Osteoblast (primary cell): ENCODE measurements around the gene CASP12. TPM values are rescaled to one million over a fixed set of nuclear protein-coding genes. Genes with fewer than 3 reads are reported as not detected.
"Not testable (repeated sequence)": the region's sequence is repeated elsewhere in the genome, so short reads cannot be mapped to it uniquely, and the experiment has no call there.

Source experiments
- DNase-seq: peaks from one replicate; pipeline ENCODE4 v3.0.0; 2011; ENCODE audit warnings: low spot score, mixed read lengths; ENCODE audit not compliant: insufficient read length; ENCODE audit errors: missing footprints
- H2AFZ ChIP-seq: 2 replicates; pipeline ENCODE4 v1.6.0; 2011; ENCODE audit warnings: mild to moderate bottlenecking, low read length
- H3K27ac ChIP-seq: 2 replicates; pipeline ENCODE4 v1.5.1; 2011; ENCODE audit warnings: mild to moderate bottlenecking, low read depth, low read length, moderate library complexity
- H3K27me3 ChIP-seq: 2 replicates; pipeline ENCODE4 v1.6.0; 2012; ENCODE audit warnings: mild to moderate bottlenecking, control low read depth, inconsistent platforms, low read length, moderate library complexity; ENCODE audit not compliant: insufficient read depth
- H3K36me3 ChIP-seq: 2 replicates; pipeline ENCODE4 v1.5.1; 2011; ENCODE audit warnings: mild to moderate bottlenecking, low read length, control low read depth, moderate library complexity; ENCODE audit not compliant: insufficient read depth
- H3K4me1 ChIP-seq: 2 replicates; pipeline ENCODE4 v1.5.1; 2011; ENCODE audit warnings: mild to moderate bottlenecking, low read length, control low read depth, moderate library complexity; ENCODE audit not compliant: insufficient read depth
- H3K4me2 ChIP-seq: 2 replicates; pipeline ENCODE4 v1.6.0; 2011; ENCODE audit warnings: mild to moderate bottlenecking, low read length; ENCODE audit not compliant: insufficient read depth
- H3K4me3 ChIP-seq: fragments of 200-600 bp; sonication (generic); 3 replicates; pipeline ENCODE4 v1.5.1; 2012; ENCODE audit warnings: mild to moderate bottlenecking, low read length, inconsistent platforms; ENCODE audit not compliant: insufficient read depth
- H3K79me2 ChIP-seq: 2 replicates; pipeline ENCODE4 v1.6.0; 2012; ENCODE audit warnings: mild to moderate bottlenecking, low read length, control low read depth, inconsistent platforms; ENCODE audit not compliant: insufficient read depth
- H3K9me3 ChIP-seq: 2 replicates; pipeline ENCODE4 v1.5.1; 2011; ENCODE audit warnings: low read depth, low read length, control low read depth
- H4K20me1 ChIP-seq: 2 replicates; pipeline ENCODE4 v1.6.0; 2012; ENCODE audit warnings: mild to moderate bottlenecking, low read length, control low read depth; ENCODE audit not compliant: insufficient read depth
- total RNA-seq: library from RNA; depleted of rRNA; stranded (reverse); fragments of >200 nt; gene quantifications from 2 replicates; pipeline ENCODE4 v1.2.3, GENCODE V29; 2012
- TF ChIP-seq, protein P1 (sequence below): IDR thresholded peaks from 2 replicates; pipeline ENCODE4 v1.5.1; 2011; ENCODE audit warnings: mild to moderate bottlenecking, low read depth, low read length, moderate library complexity; ENCODE audit errors: extremely low read depth

Gene CASP12
- total RNA-seq, 1 donor, result not detected

DNA sequence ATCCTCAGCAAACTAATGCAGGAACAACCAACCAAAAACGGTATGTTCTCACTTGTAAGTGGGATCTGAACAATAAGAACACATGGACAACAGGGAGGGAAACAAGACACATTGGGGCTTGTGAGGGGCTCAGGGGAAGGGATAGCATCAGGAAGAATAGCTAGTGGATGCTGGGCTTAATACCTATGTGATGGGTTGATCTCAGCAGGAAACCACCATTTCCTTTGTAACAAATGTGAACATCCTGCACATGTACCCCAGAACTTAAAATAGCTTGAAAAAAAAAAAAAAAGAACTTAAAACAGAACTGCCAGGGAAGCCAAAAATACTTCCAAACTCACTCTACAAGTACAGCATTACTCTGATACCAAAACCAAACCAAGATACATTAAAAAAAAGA, 36.3 kb upstream of the CASP12 start:
- no peaks in the 10 kb centered on the region for H3K27me3 ChIP-seq
- H3K36me3 ChIP-seq, result no peaks in the 10 kb centered on the region

DNA sequence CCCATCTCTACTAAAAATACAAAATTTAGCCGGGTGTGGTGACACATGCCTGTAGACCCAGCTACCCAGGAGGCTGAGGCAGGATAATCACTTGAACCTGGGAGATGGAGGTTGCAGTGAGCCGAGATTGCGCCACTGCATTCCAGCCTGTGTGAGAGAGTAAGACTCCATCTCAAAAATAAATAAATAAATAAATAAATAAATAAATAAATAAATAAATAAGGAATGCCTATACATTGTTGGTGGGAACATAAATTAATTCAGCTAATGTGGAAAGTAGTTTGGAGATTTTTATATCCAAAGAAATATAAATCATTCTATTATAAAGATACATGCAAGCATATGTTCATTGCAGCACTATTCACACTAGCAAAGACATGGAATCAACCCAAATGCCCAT, 35.8 kb upstream of the CASP12 start:
- not testable (repeated sequence) for H3K27me3 ChIP-seq, H3K4me2 ChIP-seq, H3K9me3 ChIP-seq, H2AFZ ChIP-seq, H4K20me1 ChIP-seq, H3K36me3 ChIP-seq, H3K79me2 ChIP-seq, DNase-seq, H3K4me1 ChIP-seq, H3K4me3 ChIP-seq, H3K27ac ChIP-seq

More for the DNA sequence above, 36.3 kb upstream of the CASP12 start:
- Histone ChIP-seq H3K27ac (no peak overlapping the region), H3K79me2 (no peaks in the 10 kb centered on the region), H3K4me3 (no peak overlapping the region), H4K20me1 (no peaks in the 10 kb centered on the region), H2AFZ (no peak overlapping the region), H3K9me3 (no peaks in the 10 kb centered on the region), H3K4me2 (no peak overlapping the region), H3K4me1 (no peaks in the 10 kb centered on the region)
- no peak for DNase-seq
- TF ChIP-seq, protein P1, sequence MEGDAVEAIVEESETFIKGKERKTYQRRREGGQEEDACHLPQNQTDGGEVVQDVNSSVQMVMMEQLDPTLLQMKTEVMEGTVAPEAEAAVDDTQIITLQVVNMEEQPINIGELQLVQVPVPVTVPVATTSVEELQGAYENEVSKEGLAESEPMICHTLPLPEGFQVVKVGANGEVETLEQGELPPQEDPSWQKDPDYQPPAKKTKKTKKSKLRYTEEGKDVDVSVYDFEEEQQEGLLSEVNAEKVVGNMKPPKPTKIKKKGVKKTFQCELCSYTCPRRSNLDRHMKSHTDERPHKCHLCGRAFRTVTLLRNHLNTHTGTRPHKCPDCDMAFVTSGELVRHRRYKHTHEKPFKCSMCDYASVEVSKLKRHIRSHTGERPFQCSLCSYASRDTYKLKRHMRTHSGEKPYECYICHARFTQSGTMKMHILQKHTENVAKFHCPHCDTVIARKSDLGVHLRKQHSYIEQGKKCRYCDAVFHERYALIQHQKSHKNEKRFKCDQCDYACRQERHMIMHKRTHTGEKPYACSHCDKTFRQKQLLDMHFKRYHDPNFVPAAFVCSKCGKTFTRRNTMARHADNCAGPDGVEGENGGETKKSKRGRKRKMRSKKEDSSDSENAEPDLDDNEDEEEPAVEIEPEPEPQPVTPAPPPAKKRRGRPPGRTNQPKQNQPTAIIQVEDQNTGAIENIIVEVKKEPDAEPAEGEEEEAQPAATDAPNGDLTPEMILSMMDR, result no peak

DNA sequence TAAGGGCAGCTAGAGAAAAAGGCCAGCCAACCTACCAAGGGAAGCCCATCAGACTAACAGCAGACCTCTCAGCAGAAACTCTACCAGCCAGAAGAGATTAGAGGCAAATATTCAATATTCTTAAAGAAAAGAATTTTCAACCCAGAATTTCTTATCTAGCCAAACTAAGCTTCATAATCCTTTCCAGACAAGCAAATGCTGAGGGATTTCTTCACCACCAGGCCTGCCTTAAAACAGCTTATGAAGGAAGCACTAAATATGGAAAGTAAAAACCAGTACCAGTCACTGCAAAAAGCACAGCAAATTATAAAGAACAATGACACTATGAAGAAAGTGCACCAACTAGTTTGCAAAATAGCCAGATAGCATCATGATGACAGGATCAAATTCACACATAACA, 30.6 kb upstream of the CASP12 start:
- TF ChIP-seq, protein P1, result no peak

DNA sequence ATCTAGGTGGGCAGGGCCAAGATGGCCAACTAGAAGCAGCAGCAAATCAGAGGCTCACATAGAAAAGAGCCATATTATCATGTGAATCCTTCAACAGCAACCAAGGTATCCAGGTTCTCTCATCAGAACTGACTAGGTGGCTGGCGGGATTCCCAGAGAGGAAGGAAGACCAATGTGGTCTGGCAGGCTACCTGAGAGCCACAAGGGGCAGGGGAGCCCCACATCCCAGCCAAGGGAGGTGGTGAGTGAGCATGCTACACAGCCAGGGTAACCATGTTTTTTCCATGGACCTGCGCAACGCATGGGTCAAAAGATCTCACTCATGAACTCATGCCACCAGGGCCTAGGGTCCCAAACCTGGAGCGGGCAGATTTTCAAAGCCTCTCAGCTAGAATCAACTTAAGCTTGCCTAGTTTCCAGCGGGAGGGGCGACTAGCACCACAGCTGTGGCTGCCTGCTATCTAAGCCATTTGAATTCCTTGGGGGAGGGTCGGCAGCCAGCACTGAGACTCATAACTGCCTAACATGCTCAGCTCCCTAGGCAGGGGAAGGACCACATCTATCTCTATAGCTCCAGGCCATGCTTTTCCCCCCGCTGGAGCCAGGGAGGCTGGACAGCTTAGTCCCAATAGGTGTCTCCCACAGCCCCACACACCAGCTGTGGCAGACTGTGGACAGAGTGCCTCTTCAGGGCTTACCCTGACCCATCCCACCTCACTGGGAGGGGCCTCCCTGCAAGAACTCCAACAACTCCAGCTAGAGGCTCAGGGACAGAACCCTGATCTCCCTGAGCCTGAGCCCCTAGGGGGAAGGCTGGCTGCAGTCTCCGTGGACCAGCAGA, 28.7 kb upstream of the CASP12 start:
- TF ChIP-seq, protein P1, result no peak
- H3K9me3 ChIP-seq, result no peaks in the 10 kb centered on the region
- no peak overlapping the region for H3K4me2 ChIP-seq
- H3K79me2 ChIP-seq, result no peaks in the 10 kb centered on the region
- no peaks in the 10 kb centered on the region for H4K20me1 ChIP-seq
- H2AFZ ChIP-seq, result no peak overlapping the region
- H3K4me3 ChIP-seq, result no peak overlapping the region
- H3K27ac ChIP-seq, result no peak overlapping the region
- no peaks in the 10 kb centered on the region for H3K4me1 ChIP-seq
- H3K36me3 ChIP-seq, result no peaks in the 10 kb centered on the region
- H3K27me3 ChIP-seq, result no peaks in the 10 kb centered on the region
- DNase-seq, result no peak

More for the DNA sequence above, 30.6 kb upstream of the CASP12 start:
- no peaks in the 10 kb centered on the region for H3K27me3 ChIP-seq
- no peak overlapping the region for H3K4me3 ChIP-seq
- H2AFZ ChIP-seq, result no peak overlapping the region
- H4K20me1 ChIP-seq, result no peaks in the 10 kb centered on the region
- H3K27ac ChIP-seq, result no peak overlapping the region
- DNase-seq, result no peak
- no peaks in the 10 kb centered on the region for H3K4me1 ChIP-seq
- no peaks in the 10 kb centered on the region for H3K9me3 ChIP-seq
- no peaks in the 10 kb centered on the region for H3K36me3 ChIP-seq
- no peaks in the 10 kb centered on the region for H3K79me2 ChIP-seq
- no peak overlapping the region for H3K4me2 ChIP-seq
